HG02798 (cell line): ENCODE measurements around the gene TARP.
"Not testable (repeated sequence)": the region's sequence is repeated elsewhere in the genome, so short reads cannot be mapped to it uniquely, and the experiment has no call there.

Source experiments
- ATAC-seq: cut with Tn5 transposase; IDR thresholded peaks from one replicate; pipeline ENCODE4 v1.9.1; 2021; ENCODE audit warnings: mild to moderate bottlenecking; ENCODE audit not compliant: unreplicated experiment, poor library complexity

Gene TARP

GRCh38 chr7:38264602-38265001 is 8.8 kb downstream of the TARP start:
- not testable (repeated sequence) for ATAC-seq

GRCh38 chr7:38263274-38263673 is 10.2 kb downstream of the TARP start:
- not testable (repeated sequence) for ATAC-seq

GRCh38 chr7:38262545-38262944 is 10.9 kb downstream of the TARP start:
- no peak for ATAC-seq

GRCh38 chr7:38262026-38262425 is 11.4 kb downstream of the TARP start:
- not testable (repeated sequence) for ATAC-seq

GRCh38 chr7:38261601-38262000 is 11.8 kb downstream of the TARP start:
- ATAC-seq, result not testable (repeated sequence)

- ATAC-seq, result not testable (repeated sequence)
Measured at GRCh38 chr7:38259157-38259556, 14.3 kb downstream of the TARP start.

GRCh38 chr7:38257350-38257677 is 16.1 kb downstream of the TARP start:
- no peak for ATAC-seq

- ATAC-seq, result not testable (repeated sequence)
Measured at GRCh38 chr7:38249849-38250248, 23.6 kb downstream of the TARP start.

GRCh38 chr7:38248069-38248567 is 25.3 kb downstream of the TARP start:
- ATAC-seq, result no peak

GRCh38 chr7:38245409-38245977 is 27.9 kb downstream of the TARP start:
- no peak for ATAC-seq

- no peak for ATAC-seq
Measured at GRCh38 chr7:38244516-38244915, 28.9 kb downstream of the TARP start.

GRCh38 chr7:38243345-38243744 is 30.1 kb downstream of the TARP start:
- not testable (repeated sequence) for ATAC-seq

- no peak for ATAC-seq
Measured at GRCh38 chr7:38242814-38243213, 30.6 kb downstream of the TARP start.

GRCh38 chr7:38241071-38241470 is 32.4 kb downstream of the TARP start:
- ATAC-seq, result no peak

- ATAC-seq, result not testable (repeated sequence)
Measured at GRCh38 chr7:38239129-38239528, 34.3 kb downstream of the TARP start.

GRCh38 chr7:38235606-38236005 is 37.8 kb downstream of the TARP start:
- no peak for ATAC-seq

GRCh38 chr7:38234759-38235158 is 38.7 kb downstream of the TARP start:
- ATAC-seq, result not testable (repeated sequence)

GRCh38 chr7:38232502-38233366 is 40.7 kb downstream of the TARP start:
- ATAC-seq, result peak; percentile 88

GRCh38 chr7:38229884-38230642 is 43.4 kb downstream of the TARP start:
- no peak for ATAC-seq

- ATAC-seq, result no peak
Measured at GRCh38 chr7:38229386-38229785, 44.0 kb downstream of the TARP start.

GRCh38 chr7:38224392-38224791 is 49.0 kb downstream of the TARP start:
- no peak for ATAC-seq
